GM12878 (cell line): ENCODE data around the gene CYP2C18. TPM values are rescaled to one million over a fixed set of nuclear protein-coding genes. Genes with fewer than 3 reads are reported as not detected.

Experiments
- ATAC-seq: fragments of 200-7000 bp; cut with Tn5 transposase; 3 replicates; pipeline ENCODE4 v1.9.1; 2020; ENCODE audit warnings: mild to moderate bottlenecking, moderate library complexity
- BruUV-seq: library from RNA; stranded (reverse); fragments of 400-500 nt; replicated peaks from 2 replicates; lab custom pipeline; 2021; lab: Mats Ljungman, UMichigan
- CTCF ChIA-PET: fragments of 300-600 bp; sonication (Branson Sonifier 250); formaldehyde crosslinking; extraction: SDS; loops from one replicate; lab custom pipeline; 2021; ENCODE audit warnings: inconsistent platforms; lab: Yijun Ruan, JAX
- POLR2A ChIA-PET: fragments of 350-600 bp; formaldehyde crosslinking; extraction: SDS; loops from one replicate; lab custom pipeline; 2021; ENCODE audit warnings: inconsistent platforms; lab: Charles Lee
- RAD21 ChIA-PET: fragments of 300-600 bp; sonication (Branson Sonifier 250); formaldehyde crosslinking; loops from one replicate; lab custom pipeline; 2023; ENCODE audit warnings: antibody characterized with exemption; ENCODE audit not compliant: unreplicated experiment; lab: Charles Lee
- SMC1A ChIA-PET: fragments of 300-600 bp; sonication (Branson Sonifier 250); formaldehyde crosslinking; loops from one replicate; lab custom pipeline; 2023; ENCODE audit not compliant: unreplicated experiment, uncharacterized antibody; lab: Charles Lee
- DNase-seq: peaks from one replicate; pipeline ENCODE4 v3.0.0-alpha.2; 2011; ENCODE audit warnings: low read depth, low spot score
- FAIRE-seq: peaks from 3 replicates; lab custom pipeline; 2011; peaks lifted over from hg19 to GRCh38; lab: Jason Lieb, UNC
- H2AFZ ChIP-seq: 2 replicates; pipeline ENCODE4 v1.6.0; 2011; ENCODE audit warnings: low read depth, low read length, control low read depth; ENCODE audit not compliant: control insufficient read depth
- H3K27ac ChIP-seq: 2 replicates; pipeline ENCODE4 v1.5.1; 2011; ENCODE audit warnings: control low read depth; ENCODE audit not compliant: control insufficient read depth, insufficient read depth
- H3K27me3 ChIP-seq, 2 experiments: replicated peaks in 1 of 2; 2 replicates each; pipeline versions ENCODE4 v1.6.0 to v1.6.1; 2011; ENCODE audit warnings: low read length in 1 of 2; ENCODE audit not compliant: control insufficient read depth in 2 of 2, insufficient read depth in 2 of 2
- H3K36me3 ChIP-seq, 2 experiments: 2 replicates each; pipeline ENCODE4 v1.5.1; 2011; ENCODE audit warnings: low read length in 1 of 2; ENCODE audit not compliant: control insufficient read depth in 2 of 2, insufficient read depth in 2 of 2
- H3K4me1 ChIP-seq: 2 replicates; pipeline ENCODE4 v1.6.1; 2011; ENCODE audit warnings: mild to moderate bottlenecking, low read length, moderate library complexity, mixed read lengths; ENCODE audit not compliant: control insufficient read depth, insufficient read depth
- H3K4me2 ChIP-seq: 2 replicates; pipeline ENCODE4 v1.6.0; 2011; ENCODE audit warnings: control low read depth; ENCODE audit not compliant: control insufficient read depth, insufficient read depth
- H3K4me3 ChIP-seq: fragments of 200-600 bp; sonication (generic); 2 replicates; pipeline ENCODE4 v1.5.1; 2016
- H3K79me2 ChIP-seq: 2 replicates; pipeline ENCODE4 v1.6.0; 2011; ENCODE audit warnings: low read length; ENCODE audit not compliant: control insufficient read depth, insufficient read depth
- H3K9ac ChIP-seq: 2 replicates; pipeline ENCODE4 v1.8.0; 2011; ENCODE audit warnings: low read length, control low read depth, mixed read lengths; ENCODE audit not compliant: control insufficient read depth, insufficient read depth
- H3K9me3 ChIP-seq: replicated peaks from 3 replicates; pipeline ENCODE4 v1.5.1; 2011; ENCODE audit warnings: mild to moderate bottlenecking, low read length; ENCODE audit not compliant: control insufficient read depth, insufficient read depth
- H4K20me1 ChIP-seq: 2 replicates; pipeline ENCODE4 v1.6.0; 2011; ENCODE audit not compliant: control insufficient read depth, insufficient read depth
- BCL3 ChIP-seq: IDR thresholded peaks from 2 replicates; pipeline ENCODE4 v1.6.1; 2011; ENCODE audit warnings: borderline replicate concordance, low read depth, mild to moderate bottlenecking, moderate library complexity, low read length; ENCODE audit not compliant: insufficient read depth, poor library complexity, severe bottlenecking
- CHD2 ChIP-seq: IDR thresholded peaks from 2 replicates; pipeline ENCODE4 v1.6.1; 2011; ENCODE audit warnings: low read depth, low read length, improper control_type of control experiment, borderline replicate concordance
- EED ChIP-seq: sonication (generic); IDR thresholded peaks from 2 replicates; pipeline ENCODE4 v1.6.1; 2016; ENCODE audit warnings: antibody characterized with exemption, low read depth
- KDM1A ChIP-seq: fragments of 200-600 bp; sonication (generic); IDR thresholded peaks from 2 replicates; pipeline ENCODE4 v1.6.1; 2016; ENCODE audit warnings: borderline replicate concordance
- PAX5 ChIP-seq: IDR thresholded peaks from 2 replicates; pipeline ENCODE4 v1.6.1; 2011; ENCODE audit warnings: low read depth, low read length, borderline replicate concordance
- POLR2A ChIP-seq: IDR thresholded peaks from 2 replicates; pipeline ENCODE4 v1.6.1; 2011; ENCODE audit warnings: low read depth, mild to moderate bottlenecking, low read length
- WRNIP1 ChIP-seq: IDR thresholded peaks from 2 replicates; pipeline ENCODE4 v1.6.1; 2011; ENCODE audit warnings: low read depth, low read length, improper control_type of control experiment, borderline replicate concordance
- WGBS: methylation state at CpG from one replicate; pipeline ENCODE4 v1.1.6; 2016; ENCODE audit warnings: low lambda C conversion rate; ENCODE audit not compliant: insufficient replicate concordance, insufficient coverage; ENCODE audit errors: missing lambda C conversion rate; 5-methylcytosine and 5-hydroxymethylcytosine counted together
- in situ Hi-C: fragments of 300-500 bp; cut with MboI; formaldehyde crosslinking; loops from 9 replicates; pipeline ENCODE4 v1.14.3; 2018; ENCODE audit warnings: mixed read lengths
- intact Hi-C: fragments of 100-400 bp; cut with micrococcal nuclease; formaldehyde crosslinking; loops from one replicate; pipeline ENCODE4 v1.14.2; 2022; ENCODE audit not compliant: unreplicated experiment
- polyA plus RNA-seq, 11 experiments: library from polyadenylated mRNA; depleted of rRNA in 4 of 11; unstranded in 6 of 11; stranded (reverse) in 5 of 11; fragments of >200 nt; fragmentation: Nextera tagmentation in 4 of 11; fragmentation: Illumina TruSeq in 1 of 11; extraction: Ambion mirVana in 4 of 11; extraction: Trizol in 1 of 11; gene quantifications; 1 replicate in 1 of 11; 2 replicates in 10 of 11; pipeline versions ENCODE4 v1.2.1 to v1.2.3, GENCODE V29; 2011 to 2016; ENCODE audit warnings: inconsistent platforms in 2 of 11, missing spikeins in 2 of 11, low read depth in 1 of 11
- total RNA-seq, 4 experiments: library from RNA; depleted of rRNA in 3 of 4; stranded (reverse); fragments of >200 nt in 3 of 4; fragmentation: Illumina TruSeq in 1 of 4; extraction: Trizol in 1 of 4; gene quantifications; 2 replicates each; pipeline versions ENCODE4 v1.2.1 to v1.2.3, GENCODE V29; 2013 to 2021

CYP2C18 gene
- total and polyA plus RNA-seq, 10 of the 15 experiments (the other 5 are each of a cell fraction or from before 2014, with no cell fraction given) = 0.05 to 0.12 (median 0.07) TPM; not detected in 5

- in situ Hi-C loops = no loop called here
- no peak for TF ChIP-seq KDM1A
- no peak for TF ChIP-seq WRNIP1
Observed at GRCh38 chr10:94780844-94781243, 97.3 kb downstream of the CYP2C18 start.

GRCh38 chr10:94784256-94784655 is 100.7 kb downstream of the CYP2C18 start:
- H2AFZ ChIP-seq = no peak overlapping the region
- RAD21 ChIA-PET = no interaction called here
- no peak overlapping the region for H3K4me3 ChIP-seq
- BruUV-seq = no TSS peak
- no peak for TF ChIP-seq POLR2A
- no peak for TF ChIP-seq EED
- TF ChIP-seq CHD2 = no peak
- no peak for TF ChIP-seq PAX5
- TF ChIP-seq BCL3 = no peak
- TF ChIP-seq, all 136 proteins: peak for 0
- Histone ChIP-seq H4K20me1 (no peaks in the 10 kb centered on the region), H3K27me3 (no peaks in the 10 kb centered on the region), H3K27ac (no peak overlapping the region), H3K36me3 (no peaks in the 10 kb centered on the region), H3K4me1 (no peaks in the 10 kb centered on the region), H3K79me2 (no peaks in the 10 kb centered on the region), H3K9me3 (no peaks in the 10 kb centered on the region), H3K9ac (no peak overlapping the region), H3K4me2 (no peak overlapping the region)
- ChIA-PET SMC1A (no interaction called here), CTCF (no interaction called here), POLR2A (no interaction called here)
- FAIRE-seq = no peak
- intact Hi-C loops (no loop called here), in situ Hi-C loops (no loop called here)
- no peak for ATAC-seq
- no peak for DNase-seq

More at GRCh38 chr10:94780844-94781243, 97.3 kb downstream of the CYP2C18 start:
- Histone ChIP-seq H3K79me2 (no peaks in the 10 kb centered on the region), H3K4me3 (no peak overlapping the region), H3K4me1 (no peaks in the 10 kb centered on the region), H3K36me3 (no peaks in the 10 kb centered on the region), H4K20me1 (no peaks in the 10 kb centered on the region), H2AFZ (no peak overlapping the region), H3K9ac (no peak overlapping the region), H3K9me3 (no peaks in the 10 kb centered on the region), H3K4me2 (no peak overlapping the region), H3K27ac (no peak overlapping the region), H3K27me3 (no peaks in the 10 kb centered on the region)
- SMC1A ChIA-PET = no interaction called here
- no TSS peak for BruUV-seq
- WGBS = 0% methylated on average over 1 of the region's 1 CpG
- no peak for FAIRE-seq
- POLR2A ChIA-PET = no interaction called here
- DNase-seq = no peak
- no peak for ATAC-seq
- RAD21 ChIA-PET = no interaction called here
- intact Hi-C loops = no loop called here
- CTCF ChIA-PET = no interaction called here
